ENCODE measurements around the gene SEMA3G.

The SEMA3G gene

GRCh38 chr3:52393959-52394670, 50.8 kb downstream of the SEMA3G start:
- H3K27me3 ChIP-seq (replicated peaks; ENCODE audit: control insufficient read depth, insufficient read depth, low read length), result no peaks in the 10 kb centered on the region
- no peak for DNase-seq (ENCODE audit: extremely low read depth, insufficient read length)
- TF ChIP-seq CTCF (IDR thresholded peaks at IDR 0.05; ENCODE audit: insufficient read depth, low read length, poor library complexity, severe bottlenecking), result no peak
- H3K36me3 ChIP-seq (ENCODE audit: control insufficient read depth, insufficient read depth, low read length), result peaks cover 5% of the 10 kb centered on the region
- no peak overlapping the region for H3K4me3 ChIP-seq (replicated peaks; ENCODE audit: low read depth, low read length)

DNA sequence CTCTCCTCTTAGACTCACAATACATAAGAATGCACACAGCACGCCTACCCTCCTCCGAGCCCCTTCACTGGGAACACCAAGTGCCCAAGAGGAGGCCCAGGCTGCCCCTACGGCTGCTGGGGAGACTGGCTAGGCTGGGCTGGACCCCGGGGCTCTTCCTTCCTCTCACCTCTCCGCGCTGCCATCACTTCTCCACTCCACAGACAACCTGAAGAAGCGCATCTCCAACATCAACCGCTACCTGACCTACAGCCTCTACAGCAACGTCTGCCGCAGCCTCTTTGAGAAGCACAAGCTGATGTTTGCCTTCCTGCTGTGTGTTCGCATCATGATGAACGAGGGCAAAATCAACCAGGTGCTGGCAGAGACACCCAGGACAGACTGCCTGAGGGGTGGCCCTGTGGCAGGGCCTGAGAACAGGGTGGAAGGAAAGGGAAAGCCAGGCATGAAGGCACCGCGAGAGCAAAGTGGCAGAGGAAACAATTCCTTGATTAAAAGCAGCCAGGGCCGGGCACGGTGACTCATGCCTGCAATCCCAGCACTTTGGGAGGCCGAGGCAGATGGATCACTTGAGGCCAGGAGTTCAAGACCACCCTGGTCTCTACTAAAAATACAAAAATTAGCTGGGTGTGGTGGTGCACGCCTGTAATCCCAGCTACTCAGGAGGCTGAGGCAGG, 51.6 kb downstream of the SEMA3G start:
- no peak for DNase-seq (ENCODE audit: extremely low read depth, insufficient read length)
- Histone ChIP-seq H3K4me3 (replicated peaks; ENCODE audit: low read depth, low read length) (no peak overlapping the region), H3K36me3 (ENCODE audit: control insufficient read depth, insufficient read depth, low read length) (peaks cover 2% of the 10 kb centered on the region), H3K27me3 (replicated peaks; ENCODE audit: control insufficient read depth, insufficient read depth, low read length) (no peaks in the 10 kb centered on the region)
- no peak for TF ChIP-seq CTCF (IDR thresholded peaks at IDR 0.05; ENCODE audit: insufficient read depth, low read length, poor library complexity, severe bottlenecking)

GRCh38 chr3:52392216-52392930, 52.5 kb downstream of the SEMA3G start:
- Histone ChIP-seq H3K4me3 (replicated peaks; ENCODE audit: low read depth, low read length) (no peak overlapping the region), H3K36me3 (ENCODE audit: control insufficient read depth, insufficient read depth, low read length) (peaks cover 2% of the 10 kb centered on the region), H3K27me3 (replicated peaks; ENCODE audit: control insufficient read depth, insufficient read depth, low read length) (no peaks in the 10 kb centered on the region)
- no peak for DNase-seq (ENCODE audit: extremely low read depth, insufficient read length)
- no peak for TF ChIP-seq CTCF (IDR thresholded peaks at IDR 0.05; ENCODE audit: insufficient read depth, low read length, poor library complexity, severe bottlenecking)

- Histone ChIP-seq H3K4me3 (replicated peaks; ENCODE audit: low read depth, low read length) (no peak overlapping the region), H3K36me3 (ENCODE audit: control insufficient read depth, insufficient read depth, low read length) (peaks cover 2% of the 10 kb centered on the region), H3K27me3 (replicated peaks; ENCODE audit: control insufficient read depth, insufficient read depth, low read length) (no peaks in the 10 kb centered on the region)
- DNase-seq (ENCODE audit: extremely low read depth, insufficient read length), result no peak
- TF ChIP-seq CTCF (IDR thresholded peaks at IDR 0.05; ENCODE audit: insufficient read depth, low read length, poor library complexity, severe bottlenecking), result no peak
Measured at GRCh38 chr3:52391096-52391495, 53.8 kb downstream of the SEMA3G start.

- no peak for TF ChIP-seq CTCF (IDR thresholded peaks at IDR 0.05; ENCODE audit: insufficient read depth, low read length, poor library complexity, severe bottlenecking)
- H3K36me3 ChIP-seq (ENCODE audit: control insufficient read depth, insufficient read depth, low read length), result peaks cover 2% of the 10 kb centered on the region
- DNase-seq (ENCODE audit: extremely low read depth, insufficient read length), result no peak
- no peaks in the 10 kb centered on the region for H3K27me3 ChIP-seq (replicated peaks; ENCODE audit: control insufficient read depth, insufficient read depth, low read length)
- H3K4me3 ChIP-seq (replicated peaks; ENCODE audit: low read depth, low read length), result no peak overlapping the region
Measured at GRCh38 chr3:52388933-52389332, 56.0 kb downstream of the SEMA3G start.

Data from GM06990 (cell line).